Left lung (tissue), 10 donors: ENCODE results near the gene ZCCHC8. TPM values are rescaled to one million over a fixed set of nuclear protein-coding genes. Genes with fewer than 3 reads are reported as not detected.
A peak's percentile ranks its signal among the peaks of the same experiment; 100 is the strongest.

Experiments used
- ATAC-seq: fragments of 200-7000 bp; cut with Tn5 transposase; one replicate; pipeline ENCODE4 v1.9.1; 2020; ENCODE audit warnings: moderate library complexity
- DNase-seq, 4 donors: peaks; one replicate each; pipeline ENCODE4 v3.0.0-alpha.2; 2013 to 2020
- H3K27ac ChIP-seq, 2 donors: fragments of 200-600 bp; sonication (generic) in 1 of 2; one replicate each; pipeline versions ENCODE4 v1.5.0 to v1.8.0; 2020 to 2021
- H3K27me3 ChIP-seq, 2 donors: fragments of 200-600 bp; sonication (generic) in 1 of 2; one replicate each; pipeline versions ENCODE4 v1.5.0 to v1.8.0; 2020 to 2021
- H3K36me3 ChIP-seq, 2 donors: fragments of 200-600 bp; sonication (generic) in 1 of 2; one replicate each; pipeline versions ENCODE4 v1.5.0 to v1.8.0; 2020 to 2021
- H3K4me1 ChIP-seq, 2 donors: fragments of 200-600 bp; one replicate each; pipeline ENCODE4 v1.8.0; 2021
- H3K4me3 ChIP-seq, 2 donors: fragments of 200-600 bp; sonication (generic) in 1 of 2; one replicate each; pipeline versions ENCODE4 v1.5.0 to v1.8.0; 2020 to 2021; ENCODE audit warnings: mild to moderate bottlenecking in 1 of 2
- H3K9me3 ChIP-seq, 2 donors: fragments of 200-600 bp; sonication (generic) in 1 of 2; one replicate each; pipeline versions ENCODE4 v1.5.0 to v1.8.0; 2020 to 2021
- intact Hi-C, 2 donors: fragments of 100-400 bp; cut with DNase I; formaldehyde crosslinking; loops; one replicate each; pipeline versions ENCODE4 v1.11.2 to v1.14.2; 2022
- polyA plus RNA-seq, 6 donors: library from polyadenylated mRNA; unstranded; fragments of 120-200 nt; gene quantifications; one replicate each; pipeline ENCODE4 v1.2.1, GENCODE V29; 2013; ENCODE audit not compliant: insufficient read length in 6 of 6
- total RNA-seq, 2 donors: library from RNA; stranded (reverse); fragmentation: NEBNext Ultra II Directional; extraction: Animal tissue kit (Norgen Biotek cat#: 25700); gene quantifications; one replicate each; pipeline ENCODE4 v1.2.1, GENCODE V29; 2021
- TF ChIP-seq, protein P1 (sequence below), 2 donors: fragments of 200-600 bp; sonication (generic) in 1 of 2; IDR thresholded peaks; one replicate each; pipeline versions ENCODE4 v1.5.0 to v1.8.0; 2021; ENCODE audit warnings: antibody characterized with exemption in 2 of 2
- donor health status: DM: no; HTN: yes; CAD: no.
- donor health status: DM: no; HTN: no; CAD: no.

The ZCCHC8 gene
- total and polyA plus RNA-seq, 8 donors, result 18.1 to 59.0 (median 48.0) TPM

- H3K4me1 ChIP-seq, result peaks cover 33 to 40% of the 10 kb centered on the region in 2 donors
- peak overlapping the region; percentile 61 to 71 for H3K4me3 ChIP-seq
- peaks cover 0 to 29% of the 10 kb centered on the region in 2 donors for H3K36me3 ChIP-seq
- DNase-seq (peak in 2 of 4 donors; percentile 7 to 46), ATAC-seq (no peak)
- H3K27me3 ChIP-seq, result no peaks in the 10 kb centered on the region
- peak overlapping the region; percentile 39 to 99 for H3K27ac ChIP-seq
- no peaks in the 10 kb centered on the region for H3K9me3 ChIP-seq
- intact Hi-C loops, result no loop called here
- TF ChIP-seq, protein P1, sequence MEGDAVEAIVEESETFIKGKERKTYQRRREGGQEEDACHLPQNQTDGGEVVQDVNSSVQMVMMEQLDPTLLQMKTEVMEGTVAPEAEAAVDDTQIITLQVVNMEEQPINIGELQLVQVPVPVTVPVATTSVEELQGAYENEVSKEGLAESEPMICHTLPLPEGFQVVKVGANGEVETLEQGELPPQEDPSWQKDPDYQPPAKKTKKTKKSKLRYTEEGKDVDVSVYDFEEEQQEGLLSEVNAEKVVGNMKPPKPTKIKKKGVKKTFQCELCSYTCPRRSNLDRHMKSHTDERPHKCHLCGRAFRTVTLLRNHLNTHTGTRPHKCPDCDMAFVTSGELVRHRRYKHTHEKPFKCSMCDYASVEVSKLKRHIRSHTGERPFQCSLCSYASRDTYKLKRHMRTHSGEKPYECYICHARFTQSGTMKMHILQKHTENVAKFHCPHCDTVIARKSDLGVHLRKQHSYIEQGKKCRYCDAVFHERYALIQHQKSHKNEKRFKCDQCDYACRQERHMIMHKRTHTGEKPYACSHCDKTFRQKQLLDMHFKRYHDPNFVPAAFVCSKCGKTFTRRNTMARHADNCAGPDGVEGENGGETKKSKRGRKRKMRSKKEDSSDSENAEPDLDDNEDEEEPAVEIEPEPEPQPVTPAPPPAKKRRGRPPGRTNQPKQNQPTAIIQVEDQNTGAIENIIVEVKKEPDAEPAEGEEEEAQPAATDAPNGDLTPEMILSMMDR (IDR thresholded peaks at IDR 0.05), result no peak
These were observed 26.8 kb upstream of the ZCCHC8 start for GRCh38 chr12:122527478-122527944.

GRCh38 chr12:122526683-122527477 lies 26.1 kb upstream of the ZCCHC8 start, which contains the start of the genes KNTC1 and RSRC2:
TSS of gene KNTC1 (plus strand) at chr12:122527249. CDS start at chr12:122530064, 2,815 bp downstream.
TSS of gene RSRC2 (minus strand) at chr12:122526936. CDS start at chr12:122526853, 83 bp downstream.
- ATAC-seq (peak; percentile 96), DNase-seq (peak; percentile 95 to 99 (median 99))
- Histone ChIP-seq H3K4me3 (peak within 1 kb of the TSS; percentile 61 to 71), H3K4me1 (peaks cover 35 to 46% of the 10 kb centered on the region in 2 donors), H3K9me3 (no peaks in the 10 kb centered on the region), H3K27me3 (no peaks in the 10 kb centered on the region), H3K27ac (peak within 1 kb of the TSS; percentile 99 to 100), H3K36me3 (peaks cover 0 to 35% of the 10 kb centered on the region in 2 donors)
- TF ChIP-seq, protein P1 (IDR thresholded peaks at IDR 0.05), result no peak
- intact Hi-C loops, result no loop called here

DNA sequence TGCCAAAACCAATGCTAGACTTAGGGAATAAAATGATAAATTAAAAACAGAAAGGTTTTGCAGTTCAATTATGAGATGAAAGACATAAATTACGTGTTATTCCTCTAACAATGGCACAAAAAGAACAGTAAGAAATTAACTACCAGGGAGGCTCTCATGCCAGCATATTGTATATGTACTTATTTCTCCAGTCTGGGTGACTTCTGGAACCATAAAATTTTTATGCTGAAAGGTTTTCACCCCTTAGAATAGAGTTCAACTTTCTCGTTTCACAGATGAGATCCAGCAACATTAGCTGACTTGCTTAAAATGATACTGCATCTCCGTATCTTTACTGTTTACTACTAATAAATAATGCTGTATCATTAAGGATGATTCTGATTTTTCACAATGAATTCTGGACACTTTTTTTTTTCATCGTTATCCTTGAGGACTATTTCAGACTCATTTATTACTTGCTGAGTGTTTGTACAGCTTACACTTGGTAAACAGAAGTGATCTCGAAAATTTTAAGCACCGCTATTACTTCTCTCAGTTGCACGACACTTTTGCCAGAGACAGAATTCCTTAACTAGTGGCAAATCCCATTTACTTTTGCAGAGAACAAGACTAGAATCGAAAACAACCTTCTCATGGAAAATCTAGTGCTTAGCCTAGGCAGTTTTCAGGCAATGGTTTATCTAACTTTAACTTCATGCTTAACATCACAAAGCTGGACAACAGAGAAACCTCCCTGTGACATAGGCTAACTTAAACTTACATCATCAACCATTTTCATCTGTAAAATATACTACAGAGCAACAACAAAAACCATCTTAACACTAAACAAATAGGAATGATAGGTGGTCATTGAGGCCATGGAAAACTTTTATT lies 23.4 kb upstream of the ZCCHC8 start:
- Histone ChIP-seq H3K4me3 (peak overlapping the region; percentile 30 to 61), H3K27ac (peak overlapping the region; percentile 61 to 69), H3K9me3 (no peaks in the 10 kb centered on the region), H3K36me3 (peaks cover 6 to 48% of the 10 kb centered on the region in 2 donors), H3K27me3 (no peaks in the 10 kb centered on the region), H3K4me1 (peaks cover 35 to 53% of the 10 kb centered on the region in 2 donors)
- TF ChIP-seq, protein P1 (IDR thresholded peaks at IDR 0.05), result no peak
- ATAC-seq (peak; percentile 16), DNase-seq (peak in 1 of 4 donors; percentile 10)
- intact Hi-C loops, result no loop called here

DNA sequence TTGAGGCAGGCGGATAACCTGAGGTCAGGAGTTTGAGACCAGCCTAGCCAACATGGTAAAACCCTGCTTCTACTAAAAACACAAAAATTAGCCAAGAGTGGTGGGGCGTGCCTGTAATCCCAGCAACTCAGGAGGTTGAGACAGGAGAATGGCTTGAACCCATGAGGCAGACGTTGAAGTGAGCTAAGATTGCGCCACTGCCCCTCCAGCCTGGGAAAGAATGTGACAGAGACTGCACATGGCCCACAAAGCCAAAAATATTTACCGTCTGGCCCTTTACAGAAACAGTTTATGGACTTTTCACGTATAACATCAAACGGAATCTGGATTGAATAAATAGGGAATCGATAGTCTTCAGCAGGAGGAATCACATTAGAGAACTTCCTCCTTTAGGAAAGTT lies 22.5 kb upstream of the ZCCHC8 start:
- no peaks in the 10 kb centered on the region for H3K9me3 ChIP-seq
- H3K4me3 ChIP-seq, result peak overlapping the region in 1 of 2 donors; percentile 61
- no peak overlapping the region for H3K27ac ChIP-seq
- no peaks in the 10 kb centered on the region for H3K27me3 ChIP-seq
- intact Hi-C loops, result no loop called here
- peaks cover 35 to 50% of the 10 kb centered on the region in 2 donors for H3K4me1 ChIP-seq
- TF ChIP-seq, protein P1 (IDR thresholded peaks at IDR 0.05), result no peak
- ATAC-seq, result no peak
- peak in 1 of 4 donors; percentile 16 for DNase-seq
- H3K36me3 ChIP-seq, result peaks cover 6 to 56% of the 10 kb centered on the region in 2 donors
